HG02870 (cell line): ENCODE results near the gene LGALS7.
"Not testable (repeated sequence)": the region's sequence is repeated elsewhere in the genome, so short reads cannot be mapped to it uniquely, and the experiment has no call there.

Experiments
- ATAC-seq: cut with Tn5 transposase; IDR thresholded peaks from one replicate; pipeline ENCODE4 v1.9.1; 2021; ENCODE audit warnings: mild to moderate bottlenecking, moderate library complexity; ENCODE audit not compliant: unreplicated experiment

LGALS7 gene

DNA sequence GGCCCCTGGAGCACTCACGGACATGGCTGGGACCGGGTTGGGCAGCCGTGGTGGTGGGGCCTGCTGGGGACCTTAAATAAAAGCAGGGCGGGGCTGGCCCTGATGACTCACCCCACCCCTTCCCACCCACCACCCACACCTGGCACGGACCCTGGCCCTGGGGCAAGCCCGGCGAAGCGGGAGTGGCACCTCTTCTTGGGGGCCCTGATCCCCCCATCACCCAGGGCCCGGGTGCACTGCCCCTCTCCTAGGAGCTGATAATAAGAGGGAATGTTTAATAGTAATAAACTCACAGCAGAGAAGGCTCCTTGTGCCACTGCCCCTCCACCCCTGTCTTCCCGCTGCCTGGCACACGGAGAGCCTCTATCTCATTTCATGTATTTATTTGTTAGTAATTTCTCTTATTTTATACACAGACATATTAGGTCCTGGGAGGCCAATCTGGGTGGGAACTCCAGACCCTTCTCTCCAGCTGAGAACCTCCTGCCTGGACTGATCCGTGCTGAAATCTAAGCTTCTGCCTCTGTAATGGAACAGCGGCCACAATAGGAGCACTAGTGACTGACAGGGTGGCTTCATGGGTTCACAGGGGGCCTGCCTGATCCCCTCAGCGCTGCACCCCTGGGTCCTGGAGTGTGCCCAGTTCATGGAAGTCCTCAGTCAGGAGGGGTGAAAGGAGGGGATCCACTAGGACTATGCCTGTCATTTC is at the start of gene LGALS7:
TSS of gene LGALS7 (minus strand) at position 49 of the 709 bp plus-strand sequence. CDS start at position 24, 25 bp downstream.
- no peak for ATAC-seq

GRCh38 chr19:38821230-38821825 is 48.0 kb upstream of the LGALS7 start:
- ATAC-seq, result not testable (repeated sequence)

DNA sequence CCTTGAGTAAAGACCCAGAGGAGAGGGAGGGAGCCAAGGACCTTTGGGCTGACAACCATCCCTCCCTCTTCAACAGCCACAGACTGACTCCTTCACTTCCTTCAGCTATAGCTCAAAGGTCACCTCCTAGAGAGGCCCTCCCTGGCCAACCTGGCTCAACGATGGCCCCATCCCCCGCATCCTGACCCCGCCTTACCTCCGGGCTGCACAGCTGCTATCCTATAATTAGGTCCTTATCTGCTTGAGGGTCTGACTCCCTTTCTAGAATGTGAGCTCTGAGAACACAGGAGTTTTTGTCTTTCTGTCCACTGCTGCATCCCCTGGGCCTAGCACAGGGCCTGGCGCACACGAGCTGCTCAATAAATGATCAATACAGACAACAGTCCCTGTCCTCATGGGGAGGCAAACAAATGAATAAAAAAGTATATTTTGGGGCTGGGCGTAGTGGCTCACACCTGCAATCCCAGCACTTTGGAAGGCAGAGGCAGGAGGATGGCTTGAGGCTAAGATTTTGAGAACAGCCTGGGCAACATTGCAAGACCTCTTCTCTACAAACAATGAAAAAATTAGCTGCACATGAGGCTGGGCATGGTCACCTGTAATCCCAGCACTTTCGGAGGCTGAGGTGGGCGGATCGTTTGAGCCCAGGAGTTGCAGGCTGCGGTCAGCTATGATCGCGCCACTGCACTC is 46.1 kb upstream of the LGALS7 start:
- no peak for ATAC-seq

DNA sequence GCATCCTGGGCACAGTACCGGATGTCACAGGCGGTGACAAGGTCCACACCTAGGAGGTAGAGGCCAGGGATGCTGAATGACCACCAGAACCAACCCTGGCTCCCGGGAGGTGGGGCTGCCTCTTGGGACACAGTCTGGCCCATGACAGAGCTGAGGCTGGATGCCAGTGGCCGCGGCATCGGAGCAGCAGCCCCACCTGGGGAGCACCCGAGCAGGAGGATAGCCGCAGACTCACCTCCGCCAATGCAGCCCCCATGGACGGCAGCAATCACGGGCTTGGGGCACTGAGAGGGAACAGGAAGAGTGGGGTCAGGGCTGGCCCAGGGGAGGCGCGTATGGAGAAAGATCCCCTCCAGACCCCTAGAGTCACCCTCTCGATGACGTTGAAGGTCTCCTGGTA is 43.8 kb upstream of the LGALS7 start:
- ATAC-seq, result no peak

DNA sequence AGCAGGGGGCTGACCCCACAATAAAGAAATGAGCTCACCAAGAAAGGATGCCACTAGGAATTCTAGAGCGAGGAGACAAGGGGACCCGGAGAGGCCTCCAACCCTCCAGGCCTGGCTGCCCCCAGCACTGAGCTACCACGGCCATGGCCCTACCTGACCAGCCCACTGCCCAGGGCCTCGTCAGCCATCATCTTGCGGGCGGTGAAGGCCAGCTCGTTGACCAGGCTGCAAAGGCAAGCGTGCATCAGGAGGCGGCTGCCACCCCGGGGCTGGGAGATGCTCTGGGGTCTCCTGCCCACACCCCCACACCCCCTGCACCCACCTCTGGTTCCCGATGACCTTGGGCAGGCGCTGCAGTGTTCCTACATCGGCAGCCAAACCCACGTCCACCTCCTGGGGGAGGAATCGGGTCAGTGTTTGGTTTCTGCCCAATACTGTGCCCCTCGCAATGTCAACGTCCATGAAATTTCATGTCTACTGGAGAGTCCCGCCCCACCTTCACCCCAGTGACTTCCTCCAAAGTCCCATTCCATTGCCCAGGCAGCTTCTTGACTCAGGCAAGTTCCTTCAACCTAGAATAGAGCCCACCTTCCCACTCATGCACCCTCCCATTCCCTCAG is 42.9 kb upstream of the LGALS7 start:
- ATAC-seq, result no peak

DNA sequence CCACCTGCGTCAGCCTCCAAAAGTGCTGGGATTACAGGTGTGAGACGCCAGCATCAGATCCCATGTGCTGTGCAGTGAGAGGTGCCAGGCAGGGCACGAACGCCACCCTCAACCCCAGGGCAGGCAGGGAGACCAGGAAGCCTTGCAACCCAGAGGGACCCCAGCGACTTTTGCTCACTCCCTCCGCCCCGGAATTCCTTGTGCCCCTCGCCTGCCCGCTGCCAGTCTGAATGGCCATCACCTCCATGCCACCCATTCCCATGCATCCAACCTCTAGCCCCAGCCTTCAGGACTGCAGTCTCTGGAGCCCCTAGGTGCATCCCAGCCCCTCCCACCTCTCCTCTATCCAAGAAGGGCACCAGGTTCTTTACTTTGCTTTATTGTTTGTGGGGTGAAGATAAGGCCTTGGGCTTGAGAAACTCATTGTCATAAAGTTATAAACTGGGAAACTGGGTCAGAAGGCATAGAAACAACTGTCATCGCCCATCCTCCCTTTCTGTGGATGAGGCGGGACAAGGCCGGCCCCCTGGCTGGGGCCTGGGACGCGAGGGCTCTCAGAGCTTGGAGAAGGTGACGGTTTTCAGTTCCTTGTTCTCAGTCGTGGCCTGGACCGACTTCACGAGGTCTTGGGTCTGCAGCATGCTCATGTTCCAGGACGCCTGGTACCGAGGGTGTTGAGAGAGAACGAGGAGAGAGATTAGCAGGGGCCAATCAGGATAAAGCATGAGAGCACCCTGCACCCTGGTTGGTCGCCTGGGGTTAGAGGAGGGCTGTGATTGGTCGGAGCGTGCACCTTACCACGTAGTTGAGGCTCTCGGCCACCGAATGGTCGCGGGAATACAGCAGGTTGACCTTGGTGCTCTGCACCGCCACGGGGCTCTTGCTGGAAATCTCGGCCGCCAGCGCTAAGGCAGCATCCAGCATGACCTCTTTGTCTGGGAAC is 42.0 kb upstream of the LGALS7 start:
- ATAC-seq, result no peak

DNA sequence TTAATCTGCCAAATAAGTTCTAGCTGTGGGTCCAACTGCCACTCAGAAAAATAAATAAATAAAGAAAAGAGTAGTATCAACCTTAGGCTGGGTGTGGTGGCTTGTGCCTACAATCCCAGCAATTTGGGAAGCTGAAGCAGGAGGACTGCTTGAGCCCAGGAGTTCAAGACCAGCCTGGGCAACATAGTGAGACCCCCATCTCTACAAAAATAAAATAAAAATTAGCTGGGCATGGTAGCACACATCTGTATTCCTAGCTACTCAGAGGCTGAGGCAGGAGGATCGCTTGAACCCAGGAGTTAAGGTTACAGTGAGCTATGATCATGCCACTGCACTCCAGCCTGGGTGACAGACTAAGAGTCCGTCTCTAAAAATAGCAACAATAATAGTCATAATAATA is 40.6 kb upstream of the LGALS7 start:
- not testable (repeated sequence) for ATAC-seq

DNA sequence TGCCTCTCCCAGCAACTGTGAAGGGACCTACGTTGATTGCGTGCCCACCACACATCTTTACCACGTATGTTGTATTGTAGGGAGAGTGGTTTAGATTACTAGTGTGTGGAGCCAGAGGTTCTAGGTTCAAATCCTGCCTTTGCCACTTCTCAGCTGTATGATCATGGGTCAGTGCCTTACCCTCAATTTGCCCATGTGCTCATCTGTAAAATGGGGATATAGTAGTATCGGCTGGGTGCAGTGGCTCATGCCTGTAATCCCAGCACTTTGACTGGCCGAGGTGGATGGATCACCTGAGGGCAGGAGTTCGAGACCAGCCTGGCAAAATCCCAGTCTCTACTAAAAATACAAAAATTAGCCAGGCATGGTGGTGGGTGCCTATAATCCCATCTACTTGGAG is 40.0 kb upstream of the LGALS7 start:
- ATAC-seq, result no peak

- no peak for ATAC-seq
Observed at GRCh38 chr19:38812841-38813320, 39.6 kb upstream of the LGALS7 start, which contains the start of gene LGALS4. Gene LGALS4, minus strand, starts transcription at chr19:38812945. Its CDS starts 59 bp downstream, at chr19:38812886.

DNA sequence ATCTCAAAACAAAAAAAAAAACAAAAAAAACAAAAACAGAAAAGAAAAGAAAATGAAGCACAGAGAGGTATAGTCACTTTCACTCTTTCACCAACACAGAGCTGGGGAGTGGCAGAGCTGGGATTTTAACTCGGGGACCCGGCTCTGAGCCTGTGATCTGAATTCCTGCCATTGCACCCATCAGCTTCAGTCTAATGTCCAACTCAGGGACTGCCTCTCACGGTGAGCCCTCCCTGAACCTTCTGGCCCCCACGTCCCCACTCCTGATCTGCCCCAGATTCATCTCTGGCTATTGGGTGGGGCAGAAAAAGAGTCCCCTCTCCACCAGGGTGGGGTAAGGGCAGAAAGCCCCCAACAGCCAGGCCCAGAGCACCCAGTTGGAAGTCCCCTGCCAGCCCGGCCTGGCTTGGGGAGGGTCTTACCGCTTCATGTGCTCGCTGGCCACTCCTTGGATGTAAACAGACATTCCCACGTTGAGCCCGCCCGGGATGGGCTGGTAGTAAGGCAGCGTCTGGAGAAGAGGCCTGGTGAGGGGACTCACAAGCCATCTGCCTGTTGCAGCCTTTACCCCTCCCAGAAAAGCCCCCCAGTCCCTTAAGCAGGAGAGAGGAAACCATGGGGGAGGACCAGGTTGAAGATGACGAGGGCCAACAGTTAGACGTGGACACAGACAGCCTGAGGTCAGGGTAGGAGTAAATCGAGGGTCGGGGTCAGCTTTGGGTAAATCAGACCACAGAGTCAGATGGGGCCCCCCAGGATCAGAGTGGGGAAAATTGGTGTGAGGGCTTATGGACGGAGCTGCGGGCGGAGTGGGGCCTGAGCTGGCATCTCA is 38.9 kb upstream of the LGALS7 start:
- no peak for ATAC-seq

DNA sequence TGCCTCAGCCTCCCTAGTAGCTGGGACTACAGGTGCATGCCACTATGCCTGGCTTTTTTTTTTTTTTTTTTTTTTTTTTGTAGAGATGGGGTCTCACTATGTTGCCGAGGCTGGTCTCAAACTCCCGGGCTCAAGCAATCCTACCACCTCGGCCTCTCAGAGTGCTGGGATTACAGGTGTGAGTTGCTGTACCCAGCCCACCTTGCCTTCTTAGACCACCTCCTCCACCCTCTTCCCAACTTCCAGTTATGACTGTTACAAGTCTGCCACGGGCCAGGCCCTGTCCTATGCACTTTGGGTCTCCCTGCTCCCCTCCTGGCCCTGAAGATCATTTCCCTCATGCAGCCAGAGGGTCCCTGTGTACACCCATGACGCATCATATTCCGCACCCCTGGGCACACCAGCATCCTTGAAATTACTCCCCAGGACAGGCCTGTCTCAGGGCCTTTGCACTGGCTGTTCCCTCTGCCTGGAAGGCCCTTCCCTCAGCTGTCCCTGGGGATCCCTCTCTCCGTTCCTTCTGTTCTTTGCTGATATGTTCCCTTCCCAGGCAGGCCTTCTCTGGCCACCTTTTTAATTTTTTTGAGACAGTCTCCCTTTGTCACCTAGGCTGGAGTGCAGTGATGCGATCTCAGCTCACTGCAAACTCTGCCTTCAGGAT is 36.4 kb upstream of the LGALS7 start:
- no peak for ATAC-seq

DNA sequence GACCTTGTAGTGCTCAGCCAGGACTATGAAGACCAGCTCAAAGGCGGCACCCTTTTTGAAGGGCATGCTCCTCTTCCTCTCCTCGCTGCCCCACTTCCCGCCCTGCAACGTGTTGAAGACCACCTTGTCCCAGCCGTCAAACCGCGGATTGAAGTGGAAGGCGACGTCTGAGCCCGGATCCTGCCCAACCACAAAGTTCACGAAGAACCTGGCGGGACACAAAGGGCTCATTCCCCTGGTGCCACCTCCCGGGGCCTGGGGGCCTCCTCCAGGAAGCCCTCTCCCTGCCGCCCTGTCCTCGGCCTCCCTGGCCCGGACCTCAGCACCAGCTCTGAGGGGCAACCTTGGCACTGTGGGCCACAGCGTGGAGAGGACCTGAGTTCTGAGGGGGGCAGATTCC is 35.4 kb upstream of the LGALS7 start:
- ATAC-seq, result no peak

- not testable (repeated sequence) for ATAC-seq
Observed at GRCh38 chr19:38807374-38808098, 34.2 kb upstream of the LGALS7 start.

DNA sequence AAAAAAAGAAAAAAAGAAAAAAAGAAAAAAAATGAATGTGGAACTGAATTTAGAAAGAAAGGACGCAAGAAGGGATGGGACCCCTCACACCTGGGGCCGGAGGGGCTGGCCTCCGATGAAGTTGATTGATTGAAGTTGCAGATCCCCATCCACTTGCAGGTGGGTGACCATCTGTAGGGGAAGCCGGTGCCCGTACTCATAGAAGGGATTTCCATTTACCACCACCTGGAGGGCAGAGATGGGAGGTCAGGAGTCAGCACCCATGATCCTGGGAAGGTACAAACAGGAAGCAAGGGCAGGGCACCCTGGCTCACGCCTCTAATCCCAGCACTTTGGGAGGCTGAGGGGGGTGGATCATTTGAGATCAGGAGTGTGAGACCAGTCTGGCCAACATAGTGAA is 33.1 kb upstream of the LGALS7 start:
- no peak for ATAC-seq

DNA sequence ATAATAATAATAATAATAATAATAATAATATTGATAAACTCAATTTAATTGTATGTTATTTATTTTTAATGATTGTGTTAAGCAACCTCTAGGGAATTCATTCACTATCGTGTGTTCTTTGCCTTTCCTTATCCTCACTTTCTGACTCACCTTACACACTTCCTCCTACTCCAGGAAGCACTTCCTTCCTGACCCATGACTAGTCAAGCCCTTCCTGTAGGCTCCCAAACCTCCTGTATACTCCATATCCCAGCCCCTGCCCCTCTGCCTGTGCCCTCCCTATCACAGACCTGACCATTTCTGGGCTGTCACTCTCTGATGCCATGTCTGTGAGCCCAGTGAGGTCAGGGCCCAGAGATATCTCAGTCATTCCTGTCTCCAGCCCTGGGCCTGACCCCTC is 31.9 kb upstream of the LGALS7 start:
- no peak for ATAC-seq

DNA sequence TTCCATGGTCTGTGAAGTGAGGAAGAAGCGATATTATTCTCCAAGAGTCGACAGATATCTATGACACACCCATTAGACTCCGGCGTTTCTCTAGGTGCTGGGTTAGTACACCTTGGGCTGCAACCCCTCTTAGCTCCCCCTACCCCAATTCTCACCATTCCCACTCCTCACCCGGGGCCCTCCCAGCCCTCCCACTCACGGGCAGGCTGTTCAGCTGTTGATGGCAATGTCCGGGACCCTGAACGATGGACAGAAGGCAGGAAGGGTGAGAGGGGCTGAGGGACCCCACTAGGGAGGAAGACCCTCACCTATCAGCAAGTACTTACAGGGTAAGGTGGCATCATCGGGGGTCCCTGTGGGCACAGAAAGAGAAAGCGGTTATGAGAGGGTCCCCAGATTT is 30.2 kb upstream of the LGALS7 start:
- ATAC-seq, result no peak

- ATAC-seq, result no peak
Observed at GRCh38 chr19:38801359-38802095, 28.2 kb upstream of the LGALS7 start.
